ENCODE results near the gene LHB. TPM values are rescaled to one million over a fixed set of nuclear protein-coding genes. Genes with fewer than 3 reads are reported as not detected.

Gene LHB
- total RNA-seq, 1 experiment from 2014 or later = not detected

- Mint-ChIP-seq H3K27ac (no peak overlapping the region), H3K27me3 (ENCODE audit: low read depth) (peaks cover 83% of the 10 kb centered on the region), H3K4me3 (no peak overlapping the region), H3K36me3 (ENCODE audit: insufficient read depth in 1 of 3, low read depth in 3 of 3) (no peaks in the 10 kb centered on the region; a peak in 1 of 7 replicates), H3K4me1 (peaks cover 22 to 31% of the 10 kb centered on the region in 2 experiments), H3K9me3 (peaks cover 0 to 2% of the 10 kb centered on the region in 2 experiments; a peak in 1 of 5 replicates)
- no peak for TF ChIP-seq CTCF (conservative IDR thresholded peaks at IDR 0.05)
- Histone ChIP-seq H2BK120ac (ENCODE audit: low read depth, low read length, poor library complexity, severe bottlenecking) (no peak overlapping the region), H4K8ac (replicated peaks; ENCODE audit: insufficient read length, low read depth, low read length) (no peak overlapping the region), H2AK5ac (ENCODE audit: insufficient read length, low read length) (no peak overlapping the region), H3K4ac (ENCODE audit: low read depth, low read length) (no peak overlapping the region), H3K23ac (ENCODE audit: insufficient read length, low read depth, low read length) (no peak overlapping the region), H3K4me1 (ENCODE audit: insufficient read depth, low read length) (no peaks in the 10 kb centered on the region), H2BK12ac (ENCODE audit: insufficient read length, low read depth, low read length) (no peak overlapping the region), H4K20me1 (ENCODE audit: control insufficient read depth, insufficient read depth, insufficient read length) (no peaks in the 10 kb centered on the region), H3K23me2 (ENCODE audit: insufficient read length, low read depth, low read length, poor library complexity, severe bottlenecking) (peaks cover 10% of the 10 kb centered on the region), H3K9ac (ENCODE audit: extremely low read depth, insufficient read length, low read length) (no peak overlapping the region), H3K14ac (ENCODE audit: insufficient read depth, low read length) (no peak overlapping the region), H3K27me3 (ENCODE audit: insufficient read depth, low read length) (peaks cover 15% of the 10 kb centered on the region; the same call in 1 of the 2 replicates), H3K4me2 (ENCODE audit: insufficient read depth, insufficient read length, low read length) (no peak overlapping the region), H3K27ac (ENCODE audit: insufficient read length, low read depth, low read length) (no peak overlapping the region), H4K5ac (ENCODE audit: insufficient read length, low read depth, low read length) (no peak overlapping the region), H2BK5ac (ENCODE audit: insufficient read length, low read length) (no peak overlapping the region), H3K9me3 (ENCODE audit: control insufficient read depth, low read depth, low read length) (no peaks in the 10 kb centered on the region), H3T11ph (ENCODE audit: low read length) (no peak overlapping the region), H3K56ac (ENCODE audit: insufficient read length, low read depth, low read length) (no peak overlapping the region), H2BK20ac (ENCODE audit: low read depth, low read length, poor library complexity, severe bottlenecking) (no peak overlapping the region), H2AFZ (ENCODE audit: low read length) (no peak overlapping the region), H3K18ac (ENCODE audit: insufficient read length, low read depth, low read length) (no peak overlapping the region), H3K79me1 (ENCODE audit: insufficient read depth, low read depth, low read length, poor library complexity, severe bottlenecking) (no peaks in the 10 kb centered on the region), H3K79me2 (ENCODE audit: insufficient read depth, low read length) (no peaks in the 10 kb centered on the region), H2BK15ac (ENCODE audit: low read depth, low read length) (no peak overlapping the region), H4K91ac (ENCODE audit: insufficient read length, low read depth, low read length) (no peak overlapping the region)
- no CpG with 5 or more reads among the region's 10 CpGs for WGBS (ENCODE audit: extremely low coverage, insufficient read length, low lambda C conversion rate)
- DNase-seq = peak; percentile 62
Observed at GRCh38 chr19:49058562-49058961, 41.7 kb upstream of the LHB start.
